Suppressor macrophage treated with lipopolysaccharide for 1 hour (primary cell): ENCODE measurements around the gene FERD3L.

Source experiments
- DNase-seq, 3 donors: peaks; one replicate each; pipeline ENCODE4 v3.0.0-alpha.2; 2020 to 2022

Gene FERD3L

GRCh38 chr7:19097165-19098055 is 47.8 kb downstream of the FERD3L start:
- no peak for DNase-seq

GRCh38 chr7:19095353-19095860 is 49.8 kb downstream of the FERD3L start:
- DNase-seq, result no peak
